ENCODE measurements around the gene CD99L2.
A peak's percentile ranks its signal among the peaks of the same experiment; 100 is the strongest.

CD99L2 gene

GRCh38 chrX:150940844-150941495 is 42.5 kb upstream of the CD99L2 start:
- Histone ChIP-seq H4K91ac (ENCODE audit: low read depth, low read length) (no peak overlapping the region), H3K4me1 (ENCODE audit: control insufficient read depth in 1 of 2, insufficient read depth in 2 of 2, low read length in 2 of 2) (no peaks in the 10 kb centered on the region), H4K12ac (ENCODE audit: low read depth, low read length) (peak overlapping the region; percentile 57), H2AFZ (ENCODE audit: insufficient read depth, low read length, poor library complexity) (no peak overlapping the region), H3K79me2 (ENCODE audit: control insufficient read depth, insufficient read depth, low read length, poor library complexity) (no peaks in the 10 kb centered on the region), H3K18ac (ENCODE audit: low read length) (no peak overlapping the region), H3K36me3 (ENCODE audit: control insufficient read depth in 1 of 2, insufficient read depth in 2 of 2, low read length in 2 of 2) (no peaks in the 10 kb centered on the region), H3K9ac (ENCODE audit: low read length) (no peak overlapping the region), H2BK12ac (ENCODE audit: low read length) (no peak overlapping the region), H3K9me3 (ENCODE audit: insufficient read depth, low read depth, low read length) (no peaks in the 10 kb centered on the region), H4K8ac (ENCODE audit: low read depth, low read length) (no peak overlapping the region), H2AK5ac (ENCODE audit: low read length) (no peak overlapping the region), H3K27ac (ENCODE audit: low read depth, low read length) (no peak overlapping the region), H3K23ac (ENCODE audit: low read length) (no peak overlapping the region), H3K14ac (ENCODE audit: low read length) (no peak overlapping the region), H3K79me1 (ENCODE audit: low read length) (no peaks in the 10 kb centered on the region), H3K27me3 (ENCODE audit: insufficient read depth, low read length) (no peaks in the 10 kb centered on the region), H2BK120ac (ENCODE audit: insufficient read depth, low read length, poor library complexity) (no peak overlapping the region), H3K4me3 (ENCODE audit: low read depth, low read length) (no peak overlapping the region), H2BK5ac (ENCODE audit: low read depth, low read length, poor library complexity) (no peak overlapping the region), H3K4ac (ENCODE audit: low read depth, low read length) (no peak overlapping the region), H3K4me2 (ENCODE audit: low read length) (no peak overlapping the region)
- no CpG with 5 or more reads among the region's 9 CpGs for WGBS (ENCODE audit: extremely low coverage, insufficient coverage, insufficient read length)
- DNase-seq, result no peak

- Histone ChIP-seq H4K8ac (ENCODE audit: low read depth, low read length) (no peak overlapping the region), H3K79me2 (ENCODE audit: control insufficient read depth, insufficient read depth, low read length, poor library complexity) (no peaks in the 10 kb centered on the region), H3K4me3 (ENCODE audit: low read depth, low read length) (no peak overlapping the region), H3K9ac (ENCODE audit: low read length) (no peak overlapping the region), H3K27me3 (ENCODE audit: insufficient read depth, low read length) (no peaks in the 10 kb centered on the region), H3K4me2 (ENCODE audit: low read length) (no peak overlapping the region), H2AK5ac (ENCODE audit: low read length) (no peak overlapping the region), H3K36me3 (ENCODE audit: control insufficient read depth in 1 of 2, insufficient read depth in 2 of 2, low read length in 2 of 2) (no peaks in the 10 kb centered on the region), H3K9me3 (ENCODE audit: insufficient read depth, low read depth, low read length) (no peaks in the 10 kb centered on the region), H3K79me1 (ENCODE audit: low read length) (no peaks in the 10 kb centered on the region), H2BK5ac (ENCODE audit: low read depth, low read length, poor library complexity) (no peak overlapping the region), H2BK12ac (ENCODE audit: low read length) (no peak overlapping the region), H4K12ac (ENCODE audit: low read depth, low read length) (no peak overlapping the region), H2BK120ac (ENCODE audit: insufficient read depth, low read length, poor library complexity) (no peak overlapping the region), H3K4ac (ENCODE audit: low read depth, low read length) (no peak overlapping the region), H3K23ac (ENCODE audit: low read length) (no peak overlapping the region), H2AFZ (ENCODE audit: insufficient read depth, low read length, poor library complexity) (no peak overlapping the region), H3K4me1 (ENCODE audit: control insufficient read depth in 1 of 2, insufficient read depth in 2 of 2, low read length in 2 of 2) (no peaks in the 10 kb centered on the region), H3K14ac (ENCODE audit: low read length) (no peak overlapping the region), H3K18ac (ENCODE audit: low read length) (no peak overlapping the region), H4K91ac (ENCODE audit: low read depth, low read length) (no peak overlapping the region), H3K27ac (ENCODE audit: low read depth, low read length) (no peak overlapping the region)
- DNase-seq, result no peak
- no CpG with 5 or more reads among the region's 6 CpGs for WGBS (ENCODE audit: extremely low coverage, insufficient coverage, insufficient read length)
These were observed 38.1 kb upstream of the CD99L2 start for GRCh38 chrX:150936556-150936955.

- H3K27me3 ChIP-seq (ENCODE audit: insufficient read depth, low read length), result no peaks in the 10 kb centered on the region
- peak in 1 of 2 donors; percentile 16 for DNase-seq
These were observed 37.0 kb upstream of the CD99L2 start for GRCh38 chrX:150935467-150935866.

GRCh38 chrX:150934453-150934852 is 36.0 kb upstream of the CD99L2 start:
- H3K27me3 ChIP-seq (ENCODE audit: insufficient read depth, low read length), result no peaks in the 10 kb centered on the region
- no peak overlapping the region for H2BK5ac ChIP-seq (ENCODE audit: low read depth, low read length, poor library complexity)
- DNase-seq, result no peak
- no peak overlapping the region for H2BK12ac ChIP-seq (ENCODE audit: low read length)
- H3K9ac ChIP-seq (ENCODE audit: low read length), result no peak overlapping the region
- H3K4me3 ChIP-seq (ENCODE audit: low read depth, low read length), result no peak overlapping the region
- H3K79me1 ChIP-seq (ENCODE audit: low read length), result no peaks in the 10 kb centered on the region
- no peak overlapping the region for H4K91ac ChIP-seq (ENCODE audit: low read depth, low read length)
- WGBS (ENCODE audit: extremely low coverage, insufficient coverage, insufficient read length), result no CpG with 5 or more reads among the region's 5 CpGs
- no peak overlapping the region for H3K23ac ChIP-seq (ENCODE audit: low read length)
- no peaks in the 10 kb centered on the region for H3K4me1 ChIP-seq (ENCODE audit: control insufficient read depth in 1 of 2, insufficient read depth in 2 of 2, low read length in 2 of 2)
- H3K4ac ChIP-seq (ENCODE audit: low read depth, low read length), result no peak overlapping the region
- H3K36me3 ChIP-seq (ENCODE audit: control insufficient read depth in 1 of 2, insufficient read depth in 2 of 2, low read length in 2 of 2), result no peaks in the 10 kb centered on the region
- H3K27ac ChIP-seq (ENCODE audit: low read depth, low read length), result no peak overlapping the region
- H3K79me2 ChIP-seq (ENCODE audit: control insufficient read depth, insufficient read depth, low read length, poor library complexity), result no peaks in the 10 kb centered on the region
- no peak overlapping the region for H3K4me2 ChIP-seq (ENCODE audit: low read length)
- H4K8ac ChIP-seq (ENCODE audit: low read depth, low read length), result no peak overlapping the region
- no peak overlapping the region for H3K18ac ChIP-seq (ENCODE audit: low read length)
- H4K12ac ChIP-seq (ENCODE audit: low read depth, low read length), result peak overlapping the region; percentile 26
- H3K9me3 ChIP-seq (ENCODE audit: insufficient read depth, low read depth, low read length), result no peaks in the 10 kb centered on the region
- H2AK5ac ChIP-seq (ENCODE audit: low read length), result no peak overlapping the region
- no peak overlapping the region for H2BK120ac ChIP-seq (ENCODE audit: insufficient read depth, low read length, poor library complexity)
- H2AFZ ChIP-seq (ENCODE audit: insufficient read depth, low read length, poor library complexity), result no peak overlapping the region
- no peak overlapping the region for H3K14ac ChIP-seq (ENCODE audit: low read length)

More at GRCh38 chrX:150935467-150935866, 37.0 kb upstream of the CD99L2 start:
- H3K4me3 ChIP-seq (ENCODE audit: low read depth, low read length), result no peak overlapping the region
- H3K4ac ChIP-seq (ENCODE audit: low read depth, low read length), result no peak overlapping the region
- H4K91ac ChIP-seq (ENCODE audit: low read depth, low read length), result no peak overlapping the region
- no peaks in the 10 kb centered on the region for H3K79me2 ChIP-seq (ENCODE audit: control insufficient read depth, insufficient read depth, low read length, poor library complexity)
- no peaks in the 10 kb centered on the region for H3K79me1 ChIP-seq (ENCODE audit: low read length)
- no peak overlapping the region for H3K4me2 ChIP-seq (ENCODE audit: low read length)
- H3K4me1 ChIP-seq (ENCODE audit: control insufficient read depth in 1 of 2, insufficient read depth in 2 of 2, low read length in 2 of 2), result no peaks in the 10 kb centered on the region
- no peak overlapping the region for H2AFZ ChIP-seq (ENCODE audit: insufficient read depth, low read length, poor library complexity)
- H2BK120ac ChIP-seq (ENCODE audit: insufficient read depth, low read length, poor library complexity), result no peak overlapping the region
- no peak overlapping the region for H3K18ac ChIP-seq (ENCODE audit: low read length)
- H4K8ac ChIP-seq (ENCODE audit: low read depth, low read length), result no peak overlapping the region
- H3K23ac ChIP-seq (ENCODE audit: low read length), result no peak overlapping the region
- H2AK5ac ChIP-seq (ENCODE audit: low read length), result no peak overlapping the region
- no CpG with 5 or more reads among the region's 7 CpGs for WGBS (ENCODE audit: extremely low coverage, insufficient coverage, insufficient read length)
- no peaks in the 10 kb centered on the region for H3K9me3 ChIP-seq (ENCODE audit: insufficient read depth, low read depth, low read length)
- no peak overlapping the region for H3K9ac ChIP-seq (ENCODE audit: low read length)
- H2BK12ac ChIP-seq (ENCODE audit: low read length), result no peak overlapping the region
- H4K12ac ChIP-seq (ENCODE audit: low read depth, low read length), result no peak overlapping the region
- no peak overlapping the region for H2BK5ac ChIP-seq (ENCODE audit: low read depth, low read length, poor library complexity)
- H3K27ac ChIP-seq (ENCODE audit: low read depth, low read length), result no peak overlapping the region
- no peak overlapping the region for H3K14ac ChIP-seq (ENCODE audit: low read length)
- H3K36me3 ChIP-seq (ENCODE audit: control insufficient read depth in 1 of 2, insufficient read depth in 2 of 2, low read length in 2 of 2), result no peaks in the 10 kb centered on the region
